AG04449 (cell line): ENCODE results near the gene LRRC4B.

Experiments used
- CTCF ChIA-PET: fragments of 350-600 bp; formaldehyde crosslinking; extraction: SDS; loops from one replicate; lab custom pipeline; 2021; ENCODE audit warnings: antibody characterized with exemption; lab: Yijun Ruan, JAX
- POLR2A ChIA-PET: fragments of 400-600, 350-600 bp; formaldehyde crosslinking; extraction: SDS; loops from one replicate; lab custom pipeline; 2020; ENCODE audit warnings: antibody characterized with exemption, inconsistent platforms; lab: Yijun Ruan, JAX
- DNase-seq: peaks from one replicate; pipeline ENCODE4 v3.0.0-alpha.2; 2010; ENCODE audit warnings: low read depth, low spot score
- H3K4me3 ChIP-seq: 2 replicates; pipeline ENCODE4 v1.5.1; 2011; ENCODE audit warnings: low read depth, mild to moderate bottlenecking, control low read depth, low read length
- TF ChIP-seq, protein P1 (sequence below): IDR thresholded peaks from one replicate; pipeline ENCODE4 v1.5.1; 2011; ENCODE audit warnings: mild to moderate bottlenecking, moderate library complexity, low read length, control low read depth, inconsistent platforms; ENCODE audit not compliant: insufficient read depth; ENCODE audit errors: missing control alignments

LRRC4B gene

DNA sequence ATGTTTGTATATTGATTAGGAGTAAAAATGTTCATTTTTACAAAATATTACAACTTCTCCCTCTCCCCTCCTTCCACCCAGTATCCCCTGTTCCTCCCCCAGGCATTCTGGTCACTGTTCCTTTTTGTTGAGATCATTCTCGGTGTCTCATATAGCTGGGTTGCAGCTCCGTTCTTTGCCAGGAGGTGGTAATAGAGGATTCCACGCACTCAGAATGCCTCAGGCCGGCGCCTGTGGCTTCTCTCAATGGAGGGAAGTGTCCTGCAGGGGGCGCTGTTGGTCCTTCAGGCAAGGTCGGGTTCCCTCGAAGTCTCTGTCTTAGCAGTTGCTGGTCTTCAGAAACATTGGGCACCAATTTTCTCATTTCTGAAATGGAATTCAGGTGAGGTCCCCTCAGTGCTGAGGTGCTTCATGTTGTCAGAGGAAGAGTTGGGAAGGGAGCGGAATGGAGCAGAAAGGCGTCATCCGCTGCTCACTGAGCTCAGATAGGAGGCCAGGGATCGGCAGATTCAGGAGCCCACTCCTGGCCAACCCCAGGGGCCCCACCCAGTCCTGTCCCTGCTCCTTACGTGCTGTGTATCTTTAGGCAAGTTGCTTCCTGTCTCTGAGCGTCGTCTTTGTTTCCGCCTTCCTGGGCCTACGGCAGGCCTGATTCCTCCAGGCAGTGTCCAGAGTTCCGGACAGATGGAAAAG is 81.3 kb downstream of the LRRC4B start:
- no peak for DNase-seq
- CTCF ChIA-PET: interaction anchor here (1.3 kb wide), 1 partner anchor 24 kb away, joined by 3 read pairs; the partner anchor contains the start of gene JOSD2

DNA sequence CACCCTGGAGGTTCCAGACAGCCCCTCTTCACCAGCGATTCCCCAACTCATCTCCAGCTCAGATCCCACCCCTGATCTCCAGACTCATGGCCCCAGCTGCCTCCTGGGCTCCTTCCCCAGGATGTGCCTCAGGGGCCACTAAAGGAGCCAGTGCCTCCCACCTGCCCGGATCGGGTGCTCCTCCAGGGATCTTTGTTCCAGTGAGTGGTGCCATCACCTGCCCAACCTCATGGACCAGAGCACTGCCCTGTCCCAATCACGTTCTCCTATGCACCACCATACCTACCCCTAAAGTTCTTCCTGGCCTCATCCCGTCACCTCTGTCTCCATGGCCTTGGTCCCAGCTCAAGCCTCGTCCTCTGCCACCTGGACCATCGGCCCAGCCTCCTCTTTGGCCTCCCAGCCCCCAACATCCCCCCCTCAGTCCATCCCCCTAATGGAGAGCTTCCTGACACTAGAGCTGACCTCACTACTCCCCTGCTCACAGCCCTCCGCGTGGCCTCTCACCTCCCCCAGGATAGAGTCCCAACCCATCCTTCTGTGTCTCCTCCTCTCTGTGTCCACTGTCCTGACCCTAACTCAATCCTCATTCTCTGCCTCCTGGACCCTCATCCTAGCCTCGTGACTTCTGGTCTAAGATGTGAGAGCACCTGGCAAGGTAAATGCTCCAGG is 82.8 kb downstream of the LRRC4B start:
- ChIA-PET CTCF (interaction anchor here (1.7 kb wide), 1 partner anchor 117 kb away, joined by 5 read pairs; no protein-coding TSS in a partner anchor), POLR2A (no interaction called here)
- TF ChIP-seq, protein P1, sequence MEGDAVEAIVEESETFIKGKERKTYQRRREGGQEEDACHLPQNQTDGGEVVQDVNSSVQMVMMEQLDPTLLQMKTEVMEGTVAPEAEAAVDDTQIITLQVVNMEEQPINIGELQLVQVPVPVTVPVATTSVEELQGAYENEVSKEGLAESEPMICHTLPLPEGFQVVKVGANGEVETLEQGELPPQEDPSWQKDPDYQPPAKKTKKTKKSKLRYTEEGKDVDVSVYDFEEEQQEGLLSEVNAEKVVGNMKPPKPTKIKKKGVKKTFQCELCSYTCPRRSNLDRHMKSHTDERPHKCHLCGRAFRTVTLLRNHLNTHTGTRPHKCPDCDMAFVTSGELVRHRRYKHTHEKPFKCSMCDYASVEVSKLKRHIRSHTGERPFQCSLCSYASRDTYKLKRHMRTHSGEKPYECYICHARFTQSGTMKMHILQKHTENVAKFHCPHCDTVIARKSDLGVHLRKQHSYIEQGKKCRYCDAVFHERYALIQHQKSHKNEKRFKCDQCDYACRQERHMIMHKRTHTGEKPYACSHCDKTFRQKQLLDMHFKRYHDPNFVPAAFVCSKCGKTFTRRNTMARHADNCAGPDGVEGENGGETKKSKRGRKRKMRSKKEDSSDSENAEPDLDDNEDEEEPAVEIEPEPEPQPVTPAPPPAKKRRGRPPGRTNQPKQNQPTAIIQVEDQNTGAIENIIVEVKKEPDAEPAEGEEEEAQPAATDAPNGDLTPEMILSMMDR: no peak
- DNase-seq: no peak
- no peak overlapping the region for H3K4me3 ChIP-seq

More for the DNA sequence above, 81.3 kb downstream of the LRRC4B start:
- H3K4me3 ChIP-seq: no peak overlapping the region
- TF ChIP-seq, protein P1: peak; percentile 37
- POLR2A ChIA-PET: no interaction called here

GRCh38 chr19:50482916-50483315 is 85.3 kb downstream of the LRRC4B start:
- no peak for DNase-seq
- ChIA-PET CTCF (no interaction called here), POLR2A (no interaction called here)
- TF ChIP-seq, protein P1: no peak
- no peak overlapping the region for H3K4me3 ChIP-seq

DNA sequence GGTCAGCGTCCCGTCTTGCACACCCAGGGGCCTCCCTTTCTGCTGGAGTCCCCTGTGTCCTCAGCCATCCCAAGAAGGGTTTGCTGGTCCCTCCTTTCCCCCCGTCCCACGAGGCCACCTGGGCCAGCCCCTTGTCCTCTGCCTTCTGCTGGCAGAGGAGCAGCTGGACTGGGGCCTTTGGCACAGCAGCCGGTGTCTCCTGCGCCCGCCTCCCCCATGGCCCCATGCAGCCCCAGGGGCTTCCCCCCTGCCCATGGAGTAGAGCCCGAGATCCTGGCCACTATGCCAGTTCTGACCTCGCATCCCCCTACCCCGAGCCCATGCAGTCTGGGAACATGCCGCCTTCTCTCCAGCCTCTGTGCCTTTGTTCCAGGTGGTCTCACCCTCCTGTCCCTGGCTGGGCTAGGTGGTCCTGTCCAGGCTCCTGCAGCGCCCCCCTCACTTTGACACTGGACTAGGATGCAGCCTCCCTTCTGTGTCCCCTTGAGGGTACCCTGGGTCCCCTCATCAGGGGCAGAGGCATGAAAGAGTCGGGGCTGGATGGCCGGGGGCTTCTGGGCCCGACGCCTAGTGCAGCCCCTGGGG is 85.9 kb downstream of the LRRC4B start:
- no peak overlapping the region for H3K4me3 ChIP-seq
- DNase-seq: no peak
- TF ChIP-seq, protein P1: no peak
- ChIA-PET POLR2A (no interaction called here), CTCF (no interaction called here)

GRCh38 chr19:50481351-50482149 is 86.7 kb downstream of the LRRC4B start:
- no peak overlapping the region for H3K4me3 ChIP-seq
- DNase-seq: no peak
- ChIA-PET CTCF (interaction anchor here (1.0 kb wide), 1 partner anchor 113 kb away, joined by 3 read pairs; no protein-coding TSS in a partner anchor), POLR2A (interaction anchor here (0.6 kb wide), 1 partner anchor 182 kb away, joined by 3 read pairs; no protein-coding TSS in a partner anchor)
- TF ChIP-seq, protein P1: no peak
